ENCODE data around the gene COL8A1.

GRCh38 chr3:99809565-99809964 is 171.2 kb downstream of the COL8A1 start:
- TF ChIP-seq SNAI2 (CRISPR knock-in tag; IDR thresholded peaks at IDR 0.05) (no peak), PATZ1 (CRISPR knock-in tag; IDR thresholded peaks at IDR 0.05; ENCODE audit: borderline replicate concordance) (no peak), GLIS3 (CRISPR knock-in tag; IDR thresholded peaks at IDR 0.05) (no peak), ZNF565 (CRISPR knock-in tag; conservative IDR thresholded peaks at IDR 0.05; ENCODE audit: low read depth) (no peak), RARB (CRISPR knock-in tag; IDR thresholded peaks at IDR 0.05) (no peak), PPARA (CRISPR knock-in tag; IDR thresholded peaks at IDR 0.05; ENCODE audit: borderline replicate concordance) (no peak), CREB5 (CRISPR knock-in tag; IDR thresholded peaks at IDR 0.05; ENCODE audit: low read depth) (no peak), ZFP3 (CRISPR knock-in tag; IDR thresholded peaks at IDR 0.05) (no peak)

Measured in SK-N-SH treated with all-trans-retinoic acid at 6 μM for 48 hours (cell line).